NCI-H2081 treated with DMSO at 0.1 percent for 48 hours (cell line): ENCODE measurements around the gene KCNE3.

Source experiments
- DNase-seq: peaks from one replicate; lab custom pipeline; 2025; lab: John Stamatoyannopoulos, UW

KCNE3 gene, protein sequence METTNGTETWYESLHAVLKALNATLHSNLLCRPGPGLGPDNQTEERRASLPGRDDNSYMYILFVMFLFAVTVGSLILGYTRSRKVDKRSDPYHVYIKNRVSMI

DNA sequence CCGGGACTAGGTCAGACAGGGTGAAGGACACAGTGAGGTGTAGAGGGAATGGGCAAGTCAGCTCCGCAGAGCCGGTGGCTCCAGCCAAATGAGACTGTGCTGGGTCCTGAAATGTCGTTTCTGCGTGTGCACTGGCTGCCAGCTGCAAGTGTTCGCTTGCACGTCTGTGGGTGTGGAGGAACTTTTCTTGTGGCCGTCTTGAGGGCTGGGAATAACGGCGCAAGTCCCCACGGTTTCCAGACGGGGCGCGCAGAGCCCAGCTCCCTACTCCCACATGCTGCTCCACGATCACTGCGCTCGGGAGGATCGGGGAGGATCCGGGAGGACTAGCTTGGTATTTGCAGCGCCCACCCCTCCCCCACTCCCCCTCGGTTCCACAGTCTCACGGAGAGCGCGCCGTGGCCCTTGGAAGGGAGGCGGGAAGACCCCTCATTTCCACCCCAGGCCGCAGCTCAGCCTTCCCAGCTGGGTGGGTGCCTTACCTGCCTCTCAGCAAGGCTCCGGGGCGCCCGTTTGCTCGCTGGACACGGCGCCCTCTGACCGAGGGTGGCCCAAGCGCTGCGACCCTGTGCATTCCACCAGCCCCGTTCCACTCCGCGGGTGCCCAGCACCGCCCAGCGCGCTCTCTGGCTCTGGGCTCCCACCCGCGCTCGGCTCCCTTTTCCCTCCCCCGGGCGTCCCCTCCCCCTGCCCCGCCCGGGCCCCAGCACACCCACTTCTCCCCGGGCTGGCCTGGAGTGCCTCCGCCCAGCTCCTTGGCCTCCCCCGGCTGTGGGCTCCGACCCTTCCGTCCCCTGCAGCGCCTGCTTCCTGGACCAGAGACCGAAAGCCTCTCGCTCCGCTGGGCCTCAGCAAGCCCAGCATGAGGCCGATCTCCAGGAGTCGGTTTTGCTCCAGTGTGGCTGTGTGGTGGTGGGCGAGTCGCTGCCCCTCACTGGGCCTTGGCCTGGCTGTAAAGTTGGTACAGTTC is at the start of gene KCNE3:
Gene KCNE3 (minus strand): TSS at position 634 of the 970 bp plus-strand sequence. CDS start 9,986 bp downstream, outside the sequence.
- no peak for DNase-seq

DNA sequence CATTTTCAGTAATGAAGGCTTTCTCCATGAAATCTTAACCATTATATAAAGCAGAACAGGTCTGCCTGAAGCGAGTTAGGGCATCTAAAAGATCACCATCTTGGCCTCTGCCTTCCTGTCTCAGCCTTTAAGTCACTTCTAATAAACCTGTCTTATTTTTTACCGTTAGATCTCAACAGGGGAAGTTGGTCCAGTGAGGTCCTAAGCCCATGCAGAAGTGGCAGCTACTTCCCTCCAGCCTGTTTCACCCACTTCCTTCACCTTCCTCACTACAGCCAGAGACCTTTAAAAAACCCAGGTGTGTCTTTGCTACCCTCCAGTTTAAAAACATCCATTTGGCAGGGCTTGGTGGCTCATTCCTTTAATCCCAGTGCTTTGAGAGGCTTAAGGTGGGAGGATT is 40.2 kb upstream of the KCNE3 start:
- DNase-seq, result no peak

DNA sequence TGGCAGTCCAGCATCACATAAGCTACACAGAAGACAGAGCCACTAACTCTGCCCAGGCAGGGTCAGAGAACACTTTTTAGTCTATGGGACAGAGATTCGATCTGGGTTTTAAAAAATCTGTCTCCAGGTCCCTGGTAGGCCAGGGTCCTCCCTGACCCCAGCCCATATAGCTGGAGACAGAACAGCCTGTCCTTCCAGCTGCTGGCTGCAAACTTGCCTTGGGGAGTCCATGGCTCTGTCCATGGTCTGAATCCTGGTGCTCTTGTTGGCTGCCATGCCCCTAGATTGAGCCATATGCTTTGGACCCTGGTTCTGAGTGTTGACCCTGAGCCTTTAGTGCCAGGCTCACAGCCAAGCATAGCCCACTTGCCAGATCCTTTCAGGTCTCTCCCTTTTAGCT is 39.5 kb upstream of the KCNE3 start:
- DNase-seq, result no peak

DNA sequence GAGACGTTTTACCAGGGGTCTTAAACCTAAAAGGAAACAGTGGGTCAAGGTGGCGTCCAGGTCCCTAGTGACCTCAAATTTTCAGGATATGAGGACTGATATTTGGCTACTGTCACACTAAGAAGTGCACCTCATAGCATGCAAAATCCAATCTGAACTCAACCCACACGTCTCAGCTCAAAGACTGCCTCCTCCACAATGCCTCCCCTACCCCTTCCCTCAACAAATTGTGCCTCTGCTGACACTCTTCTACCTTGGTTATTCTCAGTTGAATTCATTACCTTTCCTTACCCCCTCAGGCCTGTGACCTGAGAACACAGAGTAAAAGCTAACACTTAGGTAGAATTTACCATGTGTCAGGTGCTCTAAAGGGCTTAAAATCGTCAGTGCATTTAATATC is 38.6 kb upstream of the KCNE3 start:
- DNase-seq, result no peak

DNA sequence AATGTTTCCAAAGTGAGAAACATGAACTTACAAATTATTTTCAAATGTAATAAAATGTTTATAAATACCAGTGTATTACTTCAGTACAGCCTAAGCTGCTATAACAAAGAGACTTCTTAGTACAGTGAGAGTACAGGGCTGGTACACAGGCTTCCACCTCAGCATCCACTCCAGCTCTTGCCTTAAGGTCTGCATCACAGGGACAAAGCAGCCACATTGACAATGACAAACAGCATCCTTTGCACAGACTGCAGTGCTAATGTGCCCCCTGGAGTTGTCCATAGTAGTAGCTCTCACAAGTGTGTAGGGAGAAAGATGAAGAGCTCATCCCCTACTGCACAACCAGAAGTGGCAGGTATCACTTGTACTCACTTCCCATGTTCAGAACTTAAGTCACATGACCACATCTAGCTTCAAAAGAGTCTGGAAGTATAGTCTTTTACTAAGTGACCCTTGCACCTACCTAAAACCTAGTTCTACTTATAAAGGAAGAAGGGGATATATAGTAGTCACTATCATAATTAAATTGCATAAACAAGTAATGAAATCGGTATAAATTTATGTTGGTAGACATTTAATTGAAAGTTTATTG is 36.8 kb upstream of the KCNE3 start:
- DNase-seq, result no peak

DNA sequence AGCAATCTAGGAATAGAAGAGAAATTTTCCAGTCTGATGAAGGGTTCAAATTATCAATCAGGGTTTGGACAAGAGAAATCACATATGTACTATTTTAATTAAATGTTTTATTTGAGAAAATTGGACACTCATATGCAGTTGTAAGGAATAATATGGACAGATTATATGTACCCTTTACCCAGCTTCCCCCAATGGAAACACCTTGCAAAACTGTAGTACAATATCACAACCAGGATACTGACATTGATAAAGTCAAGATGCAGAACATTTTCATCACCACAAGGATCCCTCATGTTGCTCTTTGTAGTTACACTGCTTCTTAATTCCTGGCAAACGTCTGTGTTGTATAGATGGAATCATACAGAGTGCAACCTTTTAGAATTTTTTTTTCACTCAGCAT is 27.6 kb upstream of the KCNE3 start:
- no peak for DNase-seq

DNA sequence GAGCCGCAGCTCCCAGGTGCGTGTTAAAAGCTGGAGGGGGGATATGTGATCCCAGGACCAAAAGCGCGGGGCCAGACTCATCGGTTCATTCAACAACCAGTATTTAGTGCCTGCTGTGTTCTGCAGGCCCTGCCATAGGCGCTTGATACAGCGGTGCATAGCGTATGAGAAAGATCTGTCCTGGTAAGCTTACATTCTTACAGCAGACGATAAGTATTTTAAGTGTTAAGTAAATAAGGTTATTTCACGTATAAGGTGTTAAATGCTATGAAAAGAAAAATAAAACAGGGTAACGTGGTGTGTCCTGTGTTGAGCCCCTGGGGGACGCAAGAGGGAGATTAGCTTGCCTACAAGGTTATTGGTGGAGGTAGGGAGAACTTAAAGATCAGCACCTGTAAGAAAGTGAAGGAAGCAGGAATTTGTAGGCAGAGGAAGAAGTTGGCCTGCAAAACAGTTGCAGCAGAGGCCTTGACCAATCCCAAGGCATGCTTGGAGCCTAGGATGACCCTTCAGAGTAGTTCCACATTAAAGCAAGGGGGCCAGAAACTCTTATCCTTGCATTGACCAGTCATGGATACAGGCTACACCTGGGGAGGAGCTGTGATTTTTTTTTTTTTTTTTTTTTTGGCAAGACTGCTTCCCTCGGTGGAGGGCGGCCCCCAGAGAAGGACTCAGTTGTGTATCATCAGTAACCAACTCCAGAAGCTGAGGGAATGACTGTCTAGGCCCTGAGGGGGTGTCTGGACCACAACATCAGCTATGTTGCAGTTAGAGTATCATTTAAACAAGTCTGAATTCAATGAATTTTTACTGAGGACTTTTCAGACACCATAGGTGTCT is 26.7 kb upstream of the KCNE3 start:
- peak; percentile 54 for DNase-seq

GRCh38 chr11:74492974-74493790 is 25.8 kb upstream of the KCNE3 start, which contains the start of gene LIPT2:
Gene LIPT2, minus strand, starts transcription at chr11:74493724. Its CDS starts 21 bp downstream, at chr11:74493703.
- DNase-seq, result peak; percentile 91

DNA sequence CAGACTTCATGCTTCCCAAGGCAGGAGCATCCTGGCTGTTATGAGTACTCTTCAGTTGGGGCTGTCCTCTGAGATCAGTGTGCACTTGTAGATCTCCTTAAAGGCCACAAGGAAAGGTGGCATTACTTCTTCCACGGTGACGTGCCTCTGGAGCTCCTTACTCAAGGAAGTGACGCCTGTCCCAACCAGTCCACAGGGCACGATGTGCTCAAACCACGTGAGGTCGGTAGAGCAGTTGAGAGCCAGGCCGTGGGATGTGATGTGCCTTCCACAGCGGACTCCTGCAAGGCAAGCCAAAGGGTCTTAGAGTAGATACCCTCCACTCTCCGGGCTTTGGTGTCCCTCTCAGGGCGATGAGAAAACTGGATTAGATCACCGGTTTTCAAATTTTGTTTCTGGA is 24.7 kb upstream of the KCNE3 start:
- no peak for DNase-seq

DNA sequence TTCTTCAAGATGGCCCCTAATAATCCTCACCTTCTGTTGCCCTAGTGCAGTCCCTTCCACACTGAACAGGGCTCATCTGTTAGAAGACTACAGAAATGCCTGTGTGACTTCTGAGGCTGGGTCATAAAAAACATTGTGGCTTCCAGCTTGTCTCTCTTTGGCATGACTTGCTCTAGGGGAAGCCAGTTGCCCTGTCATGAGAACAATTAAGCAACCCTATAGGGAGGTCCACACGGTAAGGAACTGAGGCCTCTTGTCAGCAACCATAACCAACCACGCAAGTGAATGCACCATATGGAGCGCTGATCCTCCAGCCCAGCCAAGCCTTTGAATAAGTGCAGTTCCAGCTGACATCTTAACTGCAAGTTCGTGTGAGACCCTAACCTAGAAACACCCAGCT is 23.6 kb upstream of the KCNE3 start:
- DNase-seq, result no peak

- no peak for DNase-seq
Observed at GRCh38 chr11:74487875-74488274, 20.5 kb upstream of the KCNE3 start.

GRCh38 chr11:74485868-74486267 is 18.5 kb upstream of the KCNE3 start:
- no peak for DNase-seq

GRCh38 chr11:74480688-74481417 is 13.5 kb upstream of the KCNE3 start:
- DNase-seq, result no peak

- DNase-seq, result no peak
Observed at GRCh38 chr11:74479732-74480123, 12.4 kb upstream of the KCNE3 start.

DNA sequence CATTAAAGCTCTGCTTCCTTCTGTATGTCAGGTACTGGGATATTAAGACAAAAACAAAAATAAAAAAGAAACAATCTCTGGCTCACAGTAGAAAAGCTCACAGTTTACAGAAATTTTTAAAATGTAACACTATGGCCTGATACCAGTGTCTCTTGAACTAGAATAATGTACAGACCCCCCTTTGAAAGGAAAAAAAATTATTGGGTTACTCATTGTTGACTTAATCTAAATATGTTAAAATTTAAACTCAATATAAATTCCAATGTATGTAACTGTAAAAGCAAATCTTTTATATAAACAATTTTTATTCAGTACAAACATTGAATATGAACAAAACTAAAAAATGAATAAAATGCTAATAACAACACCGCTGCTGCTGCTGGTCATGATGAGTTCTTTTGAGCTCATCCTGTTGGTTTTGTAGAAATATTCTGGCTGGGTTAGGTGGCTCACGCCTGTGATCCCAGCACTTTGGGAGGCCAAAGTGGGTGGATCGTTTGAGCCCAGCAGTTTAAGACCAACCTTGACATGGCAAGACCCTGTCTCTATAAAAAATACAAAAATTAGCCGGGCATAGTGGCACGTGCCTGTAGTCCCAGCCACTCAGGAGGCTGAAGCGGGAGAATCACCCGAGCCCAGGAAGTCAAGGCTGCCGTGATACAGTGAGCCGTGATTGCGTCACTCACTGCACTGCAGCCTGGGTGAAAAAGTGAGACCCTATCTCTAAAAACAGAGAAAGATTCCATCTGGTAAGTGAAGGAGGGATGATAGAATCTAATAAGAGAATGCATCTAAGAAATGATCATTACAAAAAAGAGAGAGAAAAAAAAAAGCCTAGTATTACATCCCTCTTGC is 11.8 kb upstream of the KCNE3 start:
- DNase-seq, result no peak

- no peak for DNase-seq
Observed at GRCh38 chr11:74476536-74476935, 9.2 kb upstream of the KCNE3 start.

DNA sequence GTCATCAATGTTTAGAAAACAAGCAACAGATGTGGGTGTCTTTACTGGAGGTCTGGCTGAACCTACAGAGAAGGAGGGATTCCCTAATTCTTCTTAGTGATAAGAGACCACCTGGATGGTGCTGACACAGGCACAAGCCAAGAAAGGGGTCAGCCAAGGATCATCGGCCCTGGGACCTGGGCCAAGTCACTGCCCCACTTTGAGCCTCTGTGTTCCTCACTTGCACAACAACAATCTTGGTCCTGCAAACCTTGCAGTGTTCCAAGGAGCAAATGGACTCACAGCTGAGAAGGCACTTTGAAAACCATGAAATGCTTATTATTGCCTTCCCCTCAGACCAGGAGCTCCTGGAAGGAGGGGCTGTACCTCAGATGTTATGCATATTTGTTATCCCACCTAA is 7.0 kb upstream of the KCNE3 start:
- DNase-seq, result no peak

DNA sequence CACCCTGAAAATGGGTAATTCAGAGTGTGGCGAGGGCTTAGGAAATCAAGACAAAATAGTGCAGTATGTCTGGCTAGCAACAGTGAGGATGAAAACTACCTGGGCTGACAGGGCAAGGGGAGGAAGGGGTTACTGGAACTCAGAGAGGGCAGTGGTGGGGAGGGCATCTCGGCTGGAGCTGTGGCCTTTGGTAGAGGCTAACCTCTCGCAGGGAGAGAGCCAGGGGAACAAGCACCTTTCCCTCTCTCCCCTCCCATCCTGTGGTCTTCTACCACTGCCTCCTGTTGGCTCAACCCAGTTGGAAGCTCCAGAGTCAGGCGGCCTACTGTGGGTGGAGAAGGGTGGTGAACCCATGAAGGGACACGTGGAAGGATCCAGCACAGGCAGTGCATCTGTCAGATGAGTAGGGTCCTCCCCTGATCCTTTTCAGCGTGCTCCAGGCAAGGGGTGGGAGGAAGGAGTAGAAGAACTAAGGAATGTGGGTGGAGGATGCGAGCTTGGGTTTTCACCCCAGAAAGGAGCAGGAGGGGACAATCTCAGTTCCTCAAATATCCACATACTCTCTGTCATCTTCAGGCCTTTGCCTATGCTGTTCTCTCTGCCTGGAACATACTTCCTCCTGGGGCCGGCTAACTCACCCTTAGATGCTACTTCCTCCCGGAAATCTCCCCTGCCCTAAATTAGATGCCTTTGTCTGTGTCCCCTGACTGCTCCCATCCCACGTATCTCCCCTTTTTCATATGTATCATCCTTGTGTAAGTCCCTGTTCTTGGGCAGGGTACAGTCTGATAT is 6.2 kb upstream of the KCNE3 start:
- DNase-seq, result no peak
